H1 (cell line): ENCODE data around the gene MTHFS. TPM values are rescaled to one million over a fixed set of nuclear protein-coding genes. Genes with fewer than 3 reads are reported as not detected.
A peak's percentile ranks its signal among the peaks of the same experiment; 100 is the strongest.

Source experiments
- CTCF ChIA-PET: fragments of 300-600 bp; sonication (Branson Sonifier 250); formaldehyde crosslinking; loops from one replicate; lab custom pipeline; 2021; ENCODE audit not compliant: partially characterized antibody; lab: Charles Lee
- POLR2A ChIA-PET: fragments of 300-600 bp; sonication (Branson Sonifier 250); formaldehyde crosslinking; loops from one replicate; lab custom pipeline; 2021; ENCODE audit warnings: inconsistent platforms; ENCODE audit not compliant: partially characterized antibody; lab: Charles Lee
- DNase-seq, 2 experiments: peaks; one replicate each; pipeline versions ENCODE4 v3.0.0 to v3.0.0-alpha.2; 2010 to 2022; ENCODE audit warnings: low spot score in 2 of 2, low read depth in 1 of 2, mixed read lengths in 1 of 2
- FAIRE-seq: peaks from 2 replicates; lab custom pipeline; 2011; peaks lifted over from hg19 to GRCh38; lab: Jason Lieb, UNC
- H2AFZ ChIP-seq: 2 replicates; pipeline ENCODE4 v1.8.1; 2012; ENCODE audit warnings: low read length, inconsistent platforms
- H2AK5ac ChIP-seq: 2 replicates; pipeline ENCODE4 v1.6.1; 2013; ENCODE audit warnings: low read depth, low read length
- H2BK120ac ChIP-seq: replicated peaks from 2 replicates; pipeline ENCODE3; 2013; ENCODE audit warnings: low read depth, low read length, inconsistent platforms
- H2BK12ac ChIP-seq: 2 replicates; pipeline ENCODE4 v1.6.1; 2013; ENCODE audit warnings: low read depth, low read length
- H2BK15ac ChIP-seq: 2 replicates; pipeline ENCODE4 v1.6.1; 2013; ENCODE audit warnings: low read length
- H2BK20ac ChIP-seq: 2 replicates; pipeline ENCODE4 v1.6.1; 2013; ENCODE audit warnings: low read length
- H2BK5ac ChIP-seq: 2 replicates; pipeline ENCODE4 v1.6.1; 2013; ENCODE audit warnings: low read depth, low read length
- H3K14ac ChIP-seq: 2 replicates; pipeline ENCODE4 v1.6.1; 2013; ENCODE audit warnings: inconsistent platforms; ENCODE audit not compliant: insufficient read length
- H3K18ac ChIP-seq: 2 replicates; pipeline ENCODE4 v1.6.1; 2013; ENCODE audit warnings: low read length; ENCODE audit errors: extremely low read depth
- H3K23ac ChIP-seq: 2 replicates; pipeline ENCODE4 v1.6.1; 2013; ENCODE audit warnings: inconsistent platforms; ENCODE audit not compliant: insufficient read length
- H3K23me2 ChIP-seq: 2 replicates; pipeline ENCODE4 v1.6.1; 2013; ENCODE audit warnings: low read depth, low read length
- H3K27ac ChIP-seq: 2 replicates; pipeline ENCODE4 v1.6.1; 2011; ENCODE audit warnings: low read depth, low read length, inconsistent platforms
- H3K27me3 ChIP-seq, 4 experiments: replicated peaks in 1 of 4; 1 replicate in 1 of 4; 2 replicates in 3 of 4; pipeline versions ENCODE4 v1.6.1 to v1.8.1; 2011 to 2013; ENCODE audit warnings: low read length in 3 of 4, mild to moderate bottlenecking in 3 of 4, inconsistent platforms in 2 of 4, mixed read lengths in 2 of 4, moderate library complexity in 1 of 4; ENCODE audit not compliant: control insufficient read depth in 3 of 4, insufficient read depth in 3 of 4; ENCODE audit errors: extremely low read depth in 1 of 4
- H3K36me3 ChIP-seq, 4 experiments: 2 replicates each; pipeline versions ENCODE4 v1.6.1 to v1.8.1; 2011 to 2013; ENCODE audit warnings: mild to moderate bottlenecking in 4 of 4, low read length in 3 of 4, moderate library complexity in 2 of 4, control low read depth in 1 of 4, inconsistent platforms in 1 of 4; ENCODE audit not compliant: insufficient read depth in 4 of 4, control insufficient read depth in 2 of 4
- H3K4ac ChIP-seq: replicated peaks from 2 replicates; pipeline ENCODE3; 2013; ENCODE audit warnings: low read length, low read depth, mixed read lengths, inconsistent platforms; ENCODE audit not compliant: insufficient read length
- H3K4me1 ChIP-seq, 4 experiments: replicated peaks in 1 of 4; 1 replicate in 1 of 4; 2 replicates in 3 of 4; pipeline versions ENCODE4 v1.6.1 to v1.8.1; 2011 to 2013; ENCODE audit warnings: low read length in 3 of 4, inconsistent platforms in 2 of 4, mixed read lengths in 1 of 4; ENCODE audit not compliant: insufficient read depth in 4 of 4, control insufficient read depth in 3 of 4
- H3K4me2 ChIP-seq, 2 experiments: 2 replicates each; pipeline versions ENCODE4 v1.6.1 to v1.8.1; 2011 to 2013; ENCODE audit warnings: low read depth in 2 of 2, low read length in 2 of 2, control low read depth in 1 of 2, inconsistent platforms in 1 of 2, mild to moderate bottlenecking in 1 of 2; ENCODE audit not compliant: insufficient read depth in 1 of 2
- H3K4me3 ChIP-seq, 4 experiments: fragments of 200-600, 300-600 bp in 1 of 4; sonication (generic), shearing (Covaris generic), sonication (Bioruptor Twin) in 1 of 4; 2 replicates each; pipeline versions ENCODE4 v1.5.1 to v1.8.1; 2011 to 2016; ENCODE audit warnings: low read length in 4 of 4, low read depth in 3 of 4, control low read depth in 2 of 4, inconsistent platforms in 2 of 4, mild to moderate bottlenecking in 2 of 4, mixed read lengths in 1 of 4, moderate library complexity in 1 of 4; ENCODE audit not compliant: insufficient read depth in 2 of 4; ENCODE audit errors: extremely low read depth in 1 of 4
- H3K56ac ChIP-seq: replicated peaks from 2 replicates; pipeline ENCODE3; 2013; ENCODE audit warnings: low read depth, mild to moderate bottlenecking, mixed read lengths, low read length, inconsistent platforms; ENCODE audit not compliant: insufficient read length
- H3K79me1 ChIP-seq: 2 replicates; pipeline ENCODE4 v1.6.1; 2013; ENCODE audit warnings: low read depth, low read length, control low read depth
- H3K79me2 ChIP-seq, 2 experiments: 2 replicates each; pipeline versions ENCODE4 v1.6.1 to v1.8.1; 2012 to 2013; ENCODE audit warnings: low read length in 2 of 2, mild to moderate bottlenecking in 2 of 2, inconsistent platforms in 1 of 2; ENCODE audit not compliant: insufficient read depth in 2 of 2, control insufficient read depth in 1 of 2
- H3K9ac ChIP-seq, 4 experiments: replicated peaks in 1 of 4; 1 replicate in 1 of 4; 2 replicates in 3 of 4; pipeline versions ENCODE4 v1.6.1 to v1.8.1; 2011 to 2013; ENCODE audit warnings: low read depth in 3 of 4, low read length in 3 of 4, control low read depth in 2 of 4, mild to moderate bottlenecking in 2 of 4, moderate library complexity in 2 of 4, inconsistent platforms in 1 of 4; ENCODE audit errors: extremely low read depth in 1 of 4
- H3K9me3 ChIP-seq, 2 experiments: 2 replicates each; pipeline versions ENCODE4 v1.6.1 to v1.8.1; 2012 to 2013; ENCODE audit warnings: mild to moderate bottlenecking in 2 of 2, moderate library complexity in 2 of 2, control low read depth in 1 of 2, inconsistent platforms in 1 of 2, low read depth in 1 of 2, low read length in 1 of 2, mixed read lengths in 1 of 2; ENCODE audit not compliant: insufficient read depth in 2 of 2
- H4K20me1 ChIP-seq, 2 experiments: replicated peaks in 1 of 2; 2 replicates each; pipeline versions ENCODE3 to v1.8.1; 2011 to 2013; ENCODE audit warnings: inconsistent platforms in 2 of 2, low read length in 2 of 2, mild to moderate bottlenecking in 1 of 2; ENCODE audit not compliant: insufficient read depth in 2 of 2, control insufficient read depth in 1 of 2
- H4K5ac ChIP-seq: 2 replicates; pipeline ENCODE4 v1.6.1; 2013; ENCODE audit warnings: low read length, low read depth, mixed read lengths, inconsistent platforms; ENCODE audit not compliant: insufficient read length
- H4K8ac ChIP-seq: 2 replicates; pipeline ENCODE4 v1.8.0; 2013; ENCODE audit warnings: mild to moderate bottlenecking, moderate library complexity, low read length, inconsistent platforms; ENCODE audit not compliant: insufficient read depth; ENCODE audit errors: extremely low read depth
- H4K91ac ChIP-seq: replicated peaks from 2 replicates; pipeline ENCODE3; 2013; ENCODE audit warnings: low read length, mixed read lengths, inconsistent platforms; ENCODE audit not compliant: insufficient read length
- ASH2L ChIP-seq: fragments of 200-600, 300-600 bp; sonication (generic); IDR thresholded peaks from one replicate; pipeline ENCODE4 v1.7.1; 2017; ENCODE audit warnings: low read length
- BACH1 ChIP-seq: IDR thresholded peaks from 2 replicates; pipeline ENCODE4 v1.6.1; 2012; ENCODE audit warnings: low read length, improper control_type of control experiment
- CBX5 ChIP-seq: fragments of 300-800, 300-1000 bp; sonication (generic); IDR thresholded peaks from 2 replicates; pipeline ENCODE4 v1.7.1; 2016; ENCODE audit warnings: antibody characterized with exemption, low read length, low read depth
- CHD2 ChIP-seq: IDR thresholded peaks from 2 replicates; pipeline ENCODE4 v1.6.1; 2012; ENCODE audit warnings: low read length, improper control_type of control experiment
- KDM5A ChIP-seq: fragments of 200-600 bp; IDR thresholded peaks from 2 replicates; pipeline ENCODE4 v1.7.1; 2012; ENCODE audit warnings: mild to moderate bottlenecking, low read length, inconsistent platforms, mixed read lengths
- POLR2A ChIP-seq, 2 experiments: IDR thresholded peaks; 1 replicate in 1 of 2; 2 replicates in 1 of 2; pipeline ENCODE4 v1.6.1; 2011; ENCODE audit warnings: low read depth in 2 of 2, low read length in 2 of 2, mild to moderate bottlenecking in 2 of 2; ENCODE audit errors: control extremely low read depth in 1 of 2
- RNF2 ChIP-seq: fragments of 200-900, 300-1000 bp; sonication (generic); IDR thresholded peaks from 2 replicates; pipeline ENCODE4 v1.7.1; 2016; ENCODE audit warnings: borderline replicate concordance, low read depth, mild to moderate bottlenecking, antibody characterized with exemption, low read length; ENCODE audit not compliant: poor library complexity, severe bottlenecking; ENCODE audit errors: missing control alignments
- SIX5 ChIP-seq: IDR thresholded peaks from 2 replicates; pipeline ENCODE4 v1.6.1; 2011; ENCODE audit warnings: mild to moderate bottlenecking, low read depth, low read length
- SP4 ChIP-seq: IDR thresholded peaks from 2 replicates; pipeline ENCODE4 v1.6.1; 2012; ENCODE audit warnings: low read length, inconsistent platforms
- TAF1 ChIP-seq: IDR thresholded peaks from 2 replicates; pipeline ENCODE4 v1.6.1; 2011; ENCODE audit warnings: mild to moderate bottlenecking, low read depth, low read length
- TCF12 ChIP-seq: IDR thresholded peaks from 2 replicates; pipeline ENCODE4 v1.6.1; 2011; ENCODE audit warnings: low read depth, mild to moderate bottlenecking, low read length
- WGBS, 2 experiments: shearing (Covaris generic) in 1 of 2; methylation state at CpG; one replicate each; pipeline versions ENCODE4 v1.1.6 to v1.1.7; 2013 to 2015; ENCODE audit warnings: low lambda C conversion rate in 2 of 2, mixed read lengths in 2 of 2, inconsistent platforms in 1 of 2, low coverage in 1 of 2, missing lambda C conversion rate in 1 of 2; ENCODE audit not compliant: insufficient replicate concordance in 2 of 2, insufficient coverage in 1 of 2, insufficient read length in 1 of 2; ENCODE audit errors: extremely low coverage in 1 of 2, missing lambda C conversion rate in 1 of 2; 5-methylcytosine and 5-hydroxymethylcytosine counted together
- polyA plus RNA-seq, 7 experiments: library from polyadenylated mRNA; depleted of rRNA in 3 of 7; stranded (reverse) in 5 of 7; unstranded in 2 of 7; fragments of >200 nt in 5 of 7; fragments of 200-250 nt in 2 of 7; gene quantifications; 1 replicate in 5 of 7; 2 replicates in 1 of 7; 4 replicates in 1 of 7; pipeline versions ENCODE4 v1.2.1 to v1.2.3, GENCODE V29; 2011 to 2013; ENCODE audit warnings: missing spikeins in 2 of 7, mixed read lengths in 2 of 7
- total RNA-seq: library from RNA; stranded (reverse); fragmentation: NEBNext Ultra II Directional; extraction: Animal tissue kit (Norgen Biotek cat#: 25700); gene quantifications from 2 replicates; pipeline ENCODE4 v1.2.1, GENCODE V29; 2021
- TF ChIP-seq, protein P1 (sequence below): IDR thresholded peaks from 2 replicates; pipeline ENCODE4 v1.6.1; 2011; ENCODE audit warnings: low read depth, mild to moderate bottlenecking, low read length; ENCODE audit not compliant: insufficient read depth
- TF ChIP-seq, protein P2 (sequence below): IDR thresholded peaks from 2 replicates; pipeline ENCODE4 v1.6.1; 2012; ENCODE audit warnings: inconsistent platforms

The MTHFS gene
- total and polyA plus RNA-seq, 2 of the 8 experiments (the other 6 are each of a cell fraction or from before 2014, with no cell fraction given), result 27.3 to 37.2 TPM

DNA sequence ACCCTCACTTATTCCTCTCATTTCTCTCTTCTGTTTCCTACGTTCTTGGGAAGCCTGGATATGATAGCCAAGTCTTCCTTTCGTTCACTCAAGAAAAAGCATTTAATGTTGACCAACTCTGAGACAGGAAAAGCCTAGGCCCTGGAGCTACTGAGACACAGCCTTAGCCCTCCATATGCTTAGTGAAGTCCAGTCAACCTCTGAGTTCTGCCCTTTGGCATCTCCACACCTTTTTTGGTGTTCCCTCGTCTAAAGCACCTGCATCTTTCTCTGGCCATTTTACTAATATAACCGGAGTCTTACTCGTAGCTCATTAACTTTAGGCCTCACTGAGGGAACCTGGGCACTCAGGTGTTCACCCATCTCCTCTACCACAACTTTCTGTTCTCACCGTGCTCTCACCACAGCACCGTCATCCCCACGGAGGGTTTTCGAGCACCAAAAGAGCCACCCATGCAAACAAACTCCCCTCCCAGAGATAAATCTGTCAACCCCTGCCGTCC, 632 bp downstream of the MTHFS start:
- Histone ChIP-seq H4K8ac (peak overlapping the region; percentile 76; the same call in 1 of the 2 replicates), H3K23me2 (peaks cover 8% of the 10 kb centered on the region), H3K18ac (peak overlapping the region; percentile 90), H3K9me3 (no peaks in the 10 kb centered on the region), H3K27me3 (no peaks in the 10 kb centered on the region), H2BK5ac (peak overlapping the region; percentile 95), H3K79me1 (no peaks in the 10 kb centered on the region), H2BK120ac (peak overlapping the region; percentile 47), H3K4ac (no peak overlapping the region), H2AFZ (no peak overlapping the region), H3K4me1 (peaks cover 0 to 3% (median 0%) of the 10 kb centered on the region in 4 experiments; a peak in 2 of 7 replicates), H2AK5ac (no peak overlapping the region), H2BK20ac (no peak overlapping the region), H3K9ac (peak overlapping the region; percentile 79 to 99 (median 90)), H4K20me1 (no peaks in the 10 kb centered on the region), H4K5ac (peak overlapping the region; percentile 27), H3K4me2 (peak overlapping the region; percentile 80 to 86), H4K91ac (peak overlapping the region; percentile 14), H3K23ac (no peak overlapping the region), H3K79me2 (peaks cover 0 to 32% of the 10 kb centered on the region in 2 experiments; a peak in 2 of 4 replicates), H3K14ac (no peak overlapping the region), H3K56ac (peak overlapping the region; percentile 54), H3K4me3 (peak overlapping the region; percentile 62 to 75 (median 72)), H3K27ac (peak overlapping the region; percentile 92; the same call in 1 of the 2 replicates), H2BK15ac (0 out of 2 replicates have a peak overlapping the region, but pooled peaks have one; percentile 61), H3K36me3 (no peaks in the 10 kb centered on the region), H2BK12ac (0 out of 2 replicates have a peak overlapping the region, but pooled peaks have one; percentile 2)
- CTCF ChIA-PET, result interaction anchor here (0.7 to 1.8 kb wide), 8 partner anchors 10 to 287 kb away, joined by 3 to 5 read pairs (median 3); no protein-coding TSS in a partner anchor
- FAIRE-seq (no peak), DNase-seq (no peak)
- 19% methylated on average over 10 of the region's 10 CpGs; no CpG with 5 or more reads in 1 of the 2 experiments for WGBS, 2 experiments
- POLR2A ChIA-PET, result interaction anchor here (0.6 to 6.0 kb wide), 5 partner anchors 10 to 328 kb away, joined by 3 to 42 read pairs (median 5); no protein-coding TSS in a partner anchor
- TF ChIP-seq CHD2, result no peak
- TF ChIP-seq BACH1, result no peak
- no peak for TF ChIP-seq RNF2
- TF ChIP-seq ASH2L, result no peak
- no peak for TF ChIP-seq SIX5
- TF ChIP-seq, protein P1, sequence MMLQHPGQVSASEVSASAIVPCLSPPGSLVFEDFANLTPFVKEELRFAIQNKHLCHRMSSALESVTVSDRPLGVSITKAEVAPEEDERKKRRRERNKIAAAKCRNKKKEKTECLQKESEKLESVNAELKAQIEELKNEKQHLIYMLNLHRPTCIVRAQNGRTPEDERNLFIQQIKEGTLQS, result no peak
- no peak for TF ChIP-seq TCF12
- no peak for TF ChIP-seq TAF1
- TF ChIP-seq SP4, result no peak
- no peak for TF ChIP-seq POLR2A (IDR thresholded peaks at IDR 0.05; ENCODE audit: control extremely low read depth in 1 of 2, low read depth in 2 of 2, low read length in 2 of 2)
- TF ChIP-seq CBX5, result no peak
- TF ChIP-seq, protein P2, sequence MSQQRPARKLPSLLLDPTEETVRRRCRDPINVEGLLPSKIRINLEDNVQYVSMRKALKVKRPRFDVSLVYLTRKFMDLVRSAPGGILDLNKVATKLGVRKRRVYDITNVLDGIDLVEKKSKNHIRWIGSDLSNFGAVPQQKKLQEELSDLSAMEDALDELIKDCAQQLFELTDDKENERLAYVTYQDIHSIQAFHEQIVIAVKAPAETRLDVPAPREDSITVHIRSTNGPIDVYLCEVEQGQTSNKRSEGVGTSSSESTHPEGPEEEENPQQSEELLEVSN, result no peak
- no peak for TF ChIP-seq KDM5A
